D341Med (cell line): Measurements from ENCODE around the gene PALB2.

Source experiments
- DNase-seq: peaks from one replicate; pipeline ENCODE4 v3.0.0; 2012; ENCODE audit warnings: low spot score

PALB2 gene

GRCh38 chr16:23640931-23641765 lies at the start of gene PALB2, which contains the start of gene DCTN5:
Gene PALB2, minus strand, starts transcription at chr16:23641310. Its CDS starts 153 bp downstream, at chr16:23641157.
Gene DCTN5, plus strand, starts transcription at chr16:23641466. Its CDS starts 77 bp downstream, at chr16:23641543.
- DNase-seq = peak; percentile 96

DNA sequence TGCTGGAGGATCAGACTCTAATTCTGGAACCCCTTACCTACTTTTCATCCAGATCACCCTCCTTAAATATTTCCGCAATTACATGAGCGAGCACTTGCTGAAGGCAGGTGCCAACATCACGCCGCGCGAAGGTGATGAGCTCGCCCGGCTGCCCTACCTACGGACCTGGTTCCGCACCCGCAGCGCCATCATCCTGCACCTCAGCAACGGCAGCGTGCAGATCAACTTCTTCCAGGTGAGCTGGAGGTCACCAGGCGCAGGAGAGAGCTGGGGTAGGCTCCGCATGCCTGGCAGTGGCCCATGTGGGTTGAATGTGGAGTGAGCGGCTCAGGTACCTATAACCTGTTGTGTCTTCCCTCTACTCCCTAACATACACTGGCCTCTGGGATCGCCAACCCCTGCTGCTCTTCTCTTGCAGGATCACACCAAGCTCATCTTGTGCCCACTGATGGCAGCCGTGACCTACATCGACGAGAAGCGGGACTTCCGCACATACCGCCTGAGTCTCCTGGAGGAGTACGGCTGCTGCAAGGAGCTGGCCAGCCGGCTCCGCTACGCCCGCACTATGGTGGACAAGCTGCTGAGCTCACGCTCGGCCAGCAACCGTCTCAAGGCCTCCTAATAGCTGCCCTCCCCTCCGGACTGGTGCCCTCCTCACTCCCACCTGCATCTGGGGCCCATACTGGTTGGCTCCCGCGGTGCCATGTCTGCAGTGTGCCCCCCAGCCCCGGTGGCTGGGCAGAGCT lies 48.5 kb upstream of the PALB2 start:
- no peak for DNase-seq

GRCh38 chr16:23687034-23687808 lies 46.1 kb upstream of the PALB2 start:
- DNase-seq = no peak

GRCh38 chr16:23683487-23683886 lies 42.4 kb upstream of the PALB2 start:
- no peak for DNase-seq

DNA sequence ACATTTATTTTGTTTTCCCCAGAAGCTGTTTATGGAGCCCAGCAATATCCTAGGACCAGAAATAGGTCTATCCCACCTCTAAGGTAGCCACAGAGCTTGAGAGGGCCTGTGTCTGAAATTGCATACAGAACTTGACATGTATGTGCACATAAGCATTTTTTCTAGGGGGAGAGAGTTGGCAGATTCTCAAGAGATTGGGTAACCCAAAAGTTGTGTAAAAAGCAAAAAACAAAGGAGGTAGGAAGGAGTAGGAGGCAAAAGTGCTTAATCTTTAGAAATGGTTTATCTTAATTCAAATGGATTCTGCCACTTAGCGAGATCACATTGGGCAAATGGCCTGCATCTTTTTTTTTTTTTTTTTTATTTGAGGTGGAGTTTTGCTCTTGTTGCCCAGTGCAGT lies 41.1 kb upstream of the PALB2 start:
- DNase-seq = no peak

DNA sequence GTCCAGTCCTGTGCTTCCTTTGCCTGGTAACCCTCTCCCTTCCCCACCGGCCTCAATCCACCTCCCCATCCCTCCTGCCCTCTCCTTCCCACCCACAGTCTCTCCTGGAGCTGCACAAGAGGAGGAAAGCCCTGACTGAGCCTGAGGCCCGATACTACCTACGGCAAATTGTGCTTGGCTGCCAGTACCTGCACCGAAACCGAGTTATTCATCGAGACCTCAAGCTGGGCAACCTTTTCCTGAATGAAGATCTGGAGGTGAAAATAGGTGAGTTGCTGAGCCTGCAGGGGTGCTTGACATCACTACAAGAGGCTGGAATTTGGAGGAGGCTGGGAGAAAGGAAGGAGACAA lies 38.9 kb upstream of the PALB2 start:
- DNase-seq = no peak

GRCh38 chr16:23679274-23679985 lies 38.3 kb upstream of the PALB2 start:
- peak; percentile 50 for DNase-seq

DNA sequence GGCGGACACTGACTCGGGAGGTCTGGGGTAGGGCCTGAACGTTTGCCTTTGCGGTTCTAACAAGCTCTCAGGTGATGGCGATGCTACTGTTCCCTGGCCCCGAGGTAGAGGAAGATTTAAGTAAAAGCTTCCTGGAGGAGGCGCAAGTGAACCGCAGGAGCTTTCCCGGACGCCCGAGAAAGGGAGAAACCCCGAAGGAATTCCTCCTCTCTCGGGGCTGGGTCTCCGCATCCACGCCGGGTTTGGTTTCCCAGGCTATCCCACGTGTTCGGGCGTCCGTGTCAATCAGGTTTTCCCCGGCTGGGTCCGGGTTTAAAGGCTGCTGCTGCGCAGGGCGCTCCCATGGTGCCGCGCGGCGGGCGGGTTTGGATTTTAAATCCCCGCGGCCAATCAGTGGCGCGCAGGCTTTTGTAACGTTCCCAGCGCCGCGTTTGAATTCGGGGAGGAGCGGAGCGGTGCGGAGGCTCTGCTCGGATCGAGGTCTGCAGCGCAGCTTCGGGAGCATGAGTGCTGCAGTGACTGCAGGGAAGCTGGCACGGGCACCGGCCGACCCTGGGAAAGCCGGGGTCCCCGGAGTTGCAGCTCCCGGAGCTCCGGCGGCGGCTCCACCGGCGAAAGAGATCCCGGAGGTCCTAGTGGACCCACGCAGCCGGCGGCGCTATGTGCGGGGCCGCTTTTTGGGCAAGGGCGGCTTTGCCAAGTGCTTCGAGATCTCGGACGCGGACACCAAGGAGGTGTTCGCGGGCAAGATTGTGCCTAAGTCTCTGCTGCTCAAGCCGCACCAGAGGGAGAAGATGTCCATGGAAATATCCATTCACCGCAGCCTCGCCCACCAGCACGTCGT lies 37.5 kb upstream of the PALB2 start, which contains the start of gene PLK1:
Gene PLK1 (plus strand): TSS at position 460 of the 844 bp plus-strand sequence. CDS start 44 bp downstream, at position 504.
- peak; percentile 95 for DNase-seq

- DNase-seq = no peak
These were observed 35.9 kb upstream of the PALB2 start for GRCh38 chr16:23676924-23677480.

GRCh38 chr16:23673971-23674614 lies 33.0 kb upstream of the PALB2 start:
- DNase-seq = no peak

- DNase-seq = no peak
These were observed 29.1 kb upstream of the PALB2 start for GRCh38 chr16:23670137-23670776.

- DNase-seq = no peak
These were observed 27.8 kb upstream of the PALB2 start for GRCh38 chr16:23668873-23669272.

DNA sequence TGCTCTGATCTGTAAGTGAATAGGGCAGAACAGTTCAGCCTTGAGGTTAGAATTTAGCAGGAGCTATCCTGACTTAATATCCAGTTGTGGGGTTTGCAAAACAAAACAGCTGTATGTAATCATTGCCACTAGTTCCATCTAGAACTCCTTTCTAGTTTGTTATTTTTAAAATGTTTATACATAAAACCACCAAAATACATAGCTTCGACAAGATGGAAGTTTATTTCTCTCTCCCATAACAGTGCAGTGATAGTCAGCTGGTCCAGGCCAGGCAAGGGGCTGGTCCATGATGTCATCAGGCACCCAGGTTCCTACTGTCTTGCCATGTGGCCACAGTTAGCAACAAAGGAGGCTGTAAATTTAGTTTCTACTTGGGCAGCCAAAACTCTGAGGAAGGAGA lies 27.1 kb upstream of the PALB2 start:
- no peak for DNase-seq

DNA sequence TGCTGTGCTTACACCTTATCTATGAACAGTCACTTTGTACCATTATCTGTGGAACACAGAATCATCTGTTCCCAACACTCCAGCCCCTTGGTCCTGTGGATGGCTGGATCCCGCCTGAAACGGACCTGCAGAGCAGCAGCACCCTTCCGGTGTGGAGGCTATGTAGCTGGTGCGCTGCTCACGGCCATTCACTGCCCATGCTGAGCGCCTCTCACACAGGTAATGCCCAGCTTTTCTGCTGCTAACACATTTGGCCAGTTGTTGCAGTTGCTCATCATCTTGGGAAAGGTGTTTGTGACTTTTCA lies 26.2 kb upstream of the PALB2 start:
- no peak for DNase-seq

DNA sequence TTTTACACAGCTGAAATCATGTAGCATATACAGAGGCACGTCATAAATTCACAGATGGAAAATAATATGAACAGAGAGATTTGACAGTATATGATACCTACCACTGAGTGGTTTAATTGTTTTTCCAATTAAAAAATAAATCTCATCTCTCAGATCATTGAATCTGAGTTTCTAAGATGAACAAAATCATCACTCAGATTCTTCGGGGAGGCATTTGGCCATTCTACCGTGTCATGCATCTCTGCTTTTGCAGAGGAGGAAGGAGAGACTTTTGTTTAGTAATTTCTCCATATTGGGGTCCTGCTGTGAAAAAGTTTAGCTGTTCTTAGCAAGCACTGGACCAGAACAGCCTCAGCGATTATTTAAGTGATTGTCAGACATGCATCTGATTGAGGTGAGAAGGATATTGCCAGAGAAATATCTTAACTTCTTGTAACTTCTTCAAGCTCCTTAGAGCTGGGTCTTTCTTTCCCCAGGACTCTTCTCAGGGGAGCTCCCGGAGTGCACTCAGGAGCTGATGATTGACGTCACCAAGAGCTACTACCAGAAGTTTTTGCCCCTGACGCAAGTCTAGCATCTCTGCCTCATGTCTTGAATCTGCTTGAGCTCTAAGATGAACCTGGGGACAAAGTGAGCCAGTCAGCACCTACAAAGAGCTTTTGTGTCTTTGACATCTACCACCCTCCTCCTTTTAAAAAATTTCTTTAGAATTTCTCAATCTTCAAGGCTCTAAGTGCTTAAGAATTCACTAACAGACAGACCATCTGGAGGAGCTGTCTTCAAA lies 25.7 kb upstream of the PALB2 start:
- DNase-seq = no peak

DNA sequence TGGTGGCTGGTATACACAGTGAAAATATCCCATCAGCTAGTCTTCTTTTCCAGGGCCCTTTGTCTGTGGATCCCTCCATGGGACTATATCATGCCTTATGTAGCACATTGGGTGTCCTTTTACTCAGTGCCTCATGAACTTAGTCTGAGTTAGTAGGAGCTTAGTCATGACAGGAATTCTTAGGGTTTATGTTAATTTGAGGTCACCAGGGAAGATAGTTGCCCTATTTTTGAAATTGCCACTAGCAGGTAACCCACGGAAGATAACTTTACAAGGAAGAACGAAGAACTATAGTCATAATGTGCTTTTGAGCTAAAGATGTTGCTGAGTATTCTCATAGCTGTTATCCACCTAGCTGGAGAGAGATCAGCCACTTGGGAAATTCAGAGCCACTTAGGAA lies 22.8 kb upstream of the PALB2 start:
- DNase-seq = no peak

GRCh38 chr16:23651943-23652468 lies 10.9 kb upstream of the PALB2 start:
- no peak for DNase-seq

GRCh38 chr16:23650674-23651416 lies 9.7 kb upstream of the PALB2 start:
- DNase-seq = no peak
